ENCODE measurements around the gene MUSTN1.
A peak's percentile ranks its signal among the peaks of the same experiment; 100 is the strongest.

Gene MUSTN1

GRCh38 chr3:52856666-52857065, 21.8 kb upstream of the MUSTN1 start:
- Histone ChIP-seq H3K4me1 (ENCODE audit: control insufficient read depth in 5 of 5, insufficient read depth in 5 of 5, low read length in 5 of 5) (no peaks in the 10 kb centered on the region), H3K4me3 (ENCODE audit: low read depth in 1 of 5, low read length in 5 of 5) (no peak overlapping the region), H3K9me3 (ENCODE audit: control insufficient read depth in 5 of 5, low read length in 5 of 5) (no peaks in the 10 kb centered on the region), H3K9ac (ENCODE audit: low read length in 5 of 5) (no peak overlapping the region), H3K27me3 (ENCODE audit: control insufficient read depth in 5 of 5, insufficient read depth in 4 of 5, low read length in 5 of 5) (no peaks in the 10 kb centered on the region), H3K36me3 (ENCODE audit: control insufficient read depth in 5 of 5, insufficient read depth in 5 of 5, low read length in 5 of 5) (peaks cover 3 to 48% (median 28%) of the 10 kb centered on the region in 5 donors), H3K27ac (ENCODE audit: low read depth, low read length) (no peak overlapping the region)

GRCh38 chr3:52854013-52854412, 19.2 kb upstream of the MUSTN1 start:
- H3K27ac ChIP-seq (ENCODE audit: low read depth, low read length) = no peak overlapping the region
- H3K36me3 ChIP-seq (ENCODE audit: control insufficient read depth in 5 of 5, insufficient read depth in 5 of 5, low read length in 5 of 5) = peaks cover 3 to 59% (median 43%) of the 10 kb centered on the region in 5 donors
- no peak overlapping the region for H3K9ac ChIP-seq (ENCODE audit: low read length in 5 of 5)
- H3K9me3 ChIP-seq (ENCODE audit: control insufficient read depth in 5 of 5, low read length in 5 of 5) = no peaks in the 10 kb centered on the region
- H3K4me1 ChIP-seq (ENCODE audit: control insufficient read depth in 5 of 5, insufficient read depth in 5 of 5, low read length in 5 of 5) = peaks cover 0 to 3% (median 0%) of the 10 kb centered on the region in 5 donors
- no peaks in the 10 kb centered on the region for H3K27me3 ChIP-seq (ENCODE audit: control insufficient read depth in 5 of 5, insufficient read depth in 4 of 5, low read length in 5 of 5)
- H3K4me3 ChIP-seq (ENCODE audit: low read depth in 1 of 5, low read length in 5 of 5) = no peak overlapping the region

GRCh38 chr3:52852419-52852818, 17.6 kb upstream of the MUSTN1 start:
- H3K36me3 ChIP-seq (ENCODE audit: control insufficient read depth in 5 of 5, insufficient read depth in 5 of 5, low read length in 5 of 5) = peaks cover 3 to 74% (median 59%) of the 10 kb centered on the region in 5 donors

GRCh38 chr3:52851348-52851747, 16.5 kb upstream of the MUSTN1 start:
- Histone ChIP-seq H3K4me1 (ENCODE audit: control insufficient read depth in 5 of 5, insufficient read depth in 5 of 5, low read length in 5 of 5) (peaks cover 0 to 8% (median 0%) of the 10 kb centered on the region in 5 donors), H3K4me3 (ENCODE audit: low read depth in 1 of 5, low read length in 5 of 5) (no peak overlapping the region), H3K9me3 (ENCODE audit: control insufficient read depth in 5 of 5, low read length in 5 of 5) (no peaks in the 10 kb centered on the region), H3K27me3 (ENCODE audit: control insufficient read depth in 5 of 5, insufficient read depth in 4 of 5, low read length in 5 of 5) (no peaks in the 10 kb centered on the region), H3K27ac (ENCODE audit: low read depth, low read length) (no peak overlapping the region), H3K36me3 (ENCODE audit: control insufficient read depth in 5 of 5, insufficient read depth in 5 of 5, low read length in 5 of 5) (peaks cover 3 to 73% (median 57%) of the 10 kb centered on the region in 5 donors), H3K9ac (ENCODE audit: low read length in 5 of 5) (no peak overlapping the region)

More at GRCh38 chr3:52852419-52852818, 17.6 kb upstream of the MUSTN1 start:
- Histone ChIP-seq H3K4me3 (ENCODE audit: low read depth in 1 of 5, low read length in 5 of 5) (no peak overlapping the region), H3K9me3 (ENCODE audit: control insufficient read depth in 5 of 5, low read length in 5 of 5) (no peaks in the 10 kb centered on the region), H3K27me3 (ENCODE audit: control insufficient read depth in 5 of 5, insufficient read depth in 4 of 5, low read length in 5 of 5) (no peaks in the 10 kb centered on the region), H3K4me1 (ENCODE audit: control insufficient read depth in 5 of 5, insufficient read depth in 5 of 5, low read length in 5 of 5) (peaks cover 0 to 7% (median 0%) of the 10 kb centered on the region in 5 donors), H3K27ac (ENCODE audit: low read depth, low read length) (no peak overlapping the region), H3K9ac (ENCODE audit: low read length in 5 of 5) (no peak overlapping the region)

- Histone ChIP-seq H3K9ac (ENCODE audit: low read length in 5 of 5) (no peak overlapping the region), H3K4me1 (ENCODE audit: control insufficient read depth in 5 of 5, insufficient read depth in 5 of 5, low read length in 5 of 5) (peaks cover 2 to 21% (median 6%) of the 10 kb centered on the region in 5 donors), H3K9me3 (ENCODE audit: control insufficient read depth in 5 of 5, low read length in 5 of 5) (no peaks in the 10 kb centered on the region), H3K36me3 (ENCODE audit: control insufficient read depth in 5 of 5, insufficient read depth in 5 of 5, low read length in 5 of 5) (peaks cover 0 to 67% (median 56%) of the 10 kb centered on the region in 5 donors), H3K27ac (ENCODE audit: low read depth, low read length) (no peak overlapping the region), H3K4me3 (ENCODE audit: low read depth in 1 of 5, low read length in 5 of 5) (no peak overlapping the region), H3K27me3 (ENCODE audit: control insufficient read depth in 5 of 5, insufficient read depth in 4 of 5, low read length in 5 of 5) (no peaks in the 10 kb centered on the region)
These were observed 14.8 kb upstream of the MUSTN1 start for GRCh38 chr3:52849656-52850055.

GRCh38 chr3:52848617-52849016, 13.8 kb upstream of the MUSTN1 start:
- Histone ChIP-seq H3K9me3 (ENCODE audit: control insufficient read depth in 5 of 5, low read length in 5 of 5) (no peaks in the 10 kb centered on the region), H3K36me3 (ENCODE audit: control insufficient read depth in 5 of 5, insufficient read depth in 5 of 5, low read length in 5 of 5) (peaks cover 0 to 68% (median 56%) of the 10 kb centered on the region in 5 donors), H3K27me3 (ENCODE audit: control insufficient read depth in 5 of 5, insufficient read depth in 4 of 5, low read length in 5 of 5) (no peaks in the 10 kb centered on the region), H3K4me1 (ENCODE audit: control insufficient read depth in 5 of 5, insufficient read depth in 5 of 5, low read length in 5 of 5) (peaks cover 2 to 25% (median 11%) of the 10 kb centered on the region in 5 donors), H3K9ac (ENCODE audit: low read length in 5 of 5) (no peak overlapping the region), H3K4me3 (ENCODE audit: low read depth in 1 of 5, low read length in 5 of 5) (no peak overlapping the region), H3K27ac (ENCODE audit: low read depth, low read length) (peak overlapping the region; percentile 54)

GRCh38 chr3:52847726-52848125, 12.9 kb upstream of the MUSTN1 start:
- peaks cover 2 to 28% (median 11%) of the 10 kb centered on the region in 5 donors for H3K4me1 ChIP-seq (ENCODE audit: control insufficient read depth in 5 of 5, insufficient read depth in 5 of 5, low read length in 5 of 5)
- no peaks in the 10 kb centered on the region for H3K9me3 ChIP-seq (ENCODE audit: control insufficient read depth in 5 of 5, low read length in 5 of 5)
- no peaks in the 10 kb centered on the region for H3K27me3 ChIP-seq (ENCODE audit: control insufficient read depth in 5 of 5, insufficient read depth in 4 of 5, low read length in 5 of 5)
- peaks cover 0 to 66% (median 56%) of the 10 kb centered on the region in 5 donors for H3K36me3 ChIP-seq (ENCODE audit: control insufficient read depth in 5 of 5, insufficient read depth in 5 of 5, low read length in 5 of 5)
- H3K27ac ChIP-seq (ENCODE audit: low read depth, low read length) = no peak overlapping the region
- H3K4me3 ChIP-seq (ENCODE audit: low read depth in 1 of 5, low read length in 5 of 5) = no peak overlapping the region
- H3K9ac ChIP-seq (ENCODE audit: low read length in 5 of 5) = no peak overlapping the region

GRCh38 chr3:52847241-52847640, 12.4 kb upstream of the MUSTN1 start:
- H3K4me1 ChIP-seq (ENCODE audit: control insufficient read depth in 5 of 5, insufficient read depth in 5 of 5, low read length in 5 of 5) = peaks cover 2 to 28% (median 11%) of the 10 kb centered on the region in 5 donors
- H3K27ac ChIP-seq (ENCODE audit: low read depth, low read length) = no peak overlapping the region
- H3K4me3 ChIP-seq (ENCODE audit: low read depth in 1 of 5, low read length in 5 of 5) = no peak overlapping the region
- H3K9ac ChIP-seq (ENCODE audit: low read length in 5 of 5) = no peak overlapping the region
- peaks cover 0 to 66% (median 56%) of the 10 kb centered on the region in 5 donors for H3K36me3 ChIP-seq (ENCODE audit: control insufficient read depth in 5 of 5, insufficient read depth in 5 of 5, low read length in 5 of 5)
- no peaks in the 10 kb centered on the region for H3K27me3 ChIP-seq (ENCODE audit: control insufficient read depth in 5 of 5, insufficient read depth in 4 of 5, low read length in 5 of 5)
- no peaks in the 10 kb centered on the region for H3K9me3 ChIP-seq (ENCODE audit: control insufficient read depth in 5 of 5, low read length in 5 of 5)

- H3K4me1 ChIP-seq (ENCODE audit: control insufficient read depth in 5 of 5, insufficient read depth in 5 of 5, low read length in 5 of 5) = peaks cover 2 to 28% (median 11%) of the 10 kb centered on the region in 5 donors
- no peaks in the 10 kb centered on the region for H3K27me3 ChIP-seq (ENCODE audit: control insufficient read depth in 5 of 5, insufficient read depth in 4 of 5, low read length in 5 of 5)
- H3K9ac ChIP-seq (ENCODE audit: low read length in 5 of 5) = no peak overlapping the region
- H3K27ac ChIP-seq (ENCODE audit: low read depth, low read length) = no peak overlapping the region
- no peaks in the 10 kb centered on the region for H3K9me3 ChIP-seq (ENCODE audit: control insufficient read depth in 5 of 5, low read length in 5 of 5)
- H3K4me3 ChIP-seq (ENCODE audit: low read depth in 1 of 5, low read length in 5 of 5) = peak overlapping the region in 1 of 5 donors; percentile 27
- peaks cover 0 to 66% (median 54%) of the 10 kb centered on the region in 5 donors for H3K36me3 ChIP-seq (ENCODE audit: control insufficient read depth in 5 of 5, insufficient read depth in 5 of 5, low read length in 5 of 5)
These were observed 11.7 kb upstream of the MUSTN1 start for GRCh38 chr3:52846432-52846965.

- peaks cover 0 to 66% (median 56%) of the 10 kb centered on the region in 5 donors for H3K36me3 ChIP-seq (ENCODE audit: control insufficient read depth in 5 of 5, insufficient read depth in 5 of 5, low read length in 5 of 5)
- peak overlapping the region in 1 of 5 donors; percentile 27 for H3K4me3 ChIP-seq (ENCODE audit: low read depth in 1 of 5, low read length in 5 of 5)
- H3K9me3 ChIP-seq (ENCODE audit: control insufficient read depth in 5 of 5, low read length in 5 of 5) = no peaks in the 10 kb centered on the region
- H3K27ac ChIP-seq (ENCODE audit: low read depth, low read length) = no peak overlapping the region
- H3K27me3 ChIP-seq (ENCODE audit: control insufficient read depth in 5 of 5, insufficient read depth in 4 of 5, low read length in 5 of 5) = no peaks in the 10 kb centered on the region
- H3K4me1 ChIP-seq (ENCODE audit: control insufficient read depth in 5 of 5, insufficient read depth in 5 of 5, low read length in 5 of 5) = peaks cover 2 to 28% (median 11%) of the 10 kb centered on the region in 5 donors
- no peak overlapping the region for H3K9ac ChIP-seq (ENCODE audit: low read length in 5 of 5)
These were observed 11.0 kb upstream of the MUSTN1 start for GRCh38 chr3:52845691-52846431.
